EL (cell line): ENCODE measurements around the gene NUMBL.
"Not testable (repeated sequence)": the region's sequence is repeated elsewhere in the genome, so short reads cannot be mapped to it uniquely, and the experiment has no call there.

Experiments used
- DNase-seq: peaks from one replicate; pipeline ENCODE4 v3.0.0-alpha.2; 2016

The NUMBL gene

DNA sequence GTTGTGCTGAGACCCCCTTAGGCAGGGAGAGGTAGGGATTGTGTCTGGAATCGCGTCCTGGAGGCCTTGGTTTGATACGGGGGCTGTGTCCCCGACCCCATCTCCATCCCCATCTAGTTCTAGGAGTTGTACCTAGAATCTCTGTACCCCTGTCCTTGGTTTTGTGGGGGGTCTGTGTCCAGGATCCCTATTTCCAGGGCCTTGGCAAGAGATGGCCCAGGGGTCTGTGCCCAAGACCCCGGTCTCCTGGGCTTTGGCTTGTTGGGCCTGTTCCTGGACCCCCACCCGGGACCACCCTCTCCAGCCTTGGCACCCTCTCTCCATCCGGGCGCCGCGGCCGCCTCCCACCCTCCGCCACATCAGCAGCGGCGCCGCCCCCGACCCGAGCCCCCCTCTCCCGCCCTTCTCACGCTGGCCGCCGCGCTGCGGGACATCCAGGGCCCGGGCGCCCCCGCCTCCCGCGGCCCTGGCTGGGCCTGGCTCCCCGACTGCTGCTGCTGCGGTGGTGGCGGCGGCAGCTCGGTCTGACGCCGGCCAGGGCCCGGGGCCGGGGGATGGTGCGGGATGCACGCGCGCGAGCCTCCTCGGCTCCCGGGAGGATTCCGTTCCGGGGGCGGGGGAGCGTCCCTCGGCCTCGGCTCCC lies at the start of gene NUMBL:
Gene NUMBL, minus strand, starts transcription at position 602 of the 643 bp plus-strand sequence. Its CDS starts 168 bp downstream, at position 434.
- DNase-seq, result no peak

DNA sequence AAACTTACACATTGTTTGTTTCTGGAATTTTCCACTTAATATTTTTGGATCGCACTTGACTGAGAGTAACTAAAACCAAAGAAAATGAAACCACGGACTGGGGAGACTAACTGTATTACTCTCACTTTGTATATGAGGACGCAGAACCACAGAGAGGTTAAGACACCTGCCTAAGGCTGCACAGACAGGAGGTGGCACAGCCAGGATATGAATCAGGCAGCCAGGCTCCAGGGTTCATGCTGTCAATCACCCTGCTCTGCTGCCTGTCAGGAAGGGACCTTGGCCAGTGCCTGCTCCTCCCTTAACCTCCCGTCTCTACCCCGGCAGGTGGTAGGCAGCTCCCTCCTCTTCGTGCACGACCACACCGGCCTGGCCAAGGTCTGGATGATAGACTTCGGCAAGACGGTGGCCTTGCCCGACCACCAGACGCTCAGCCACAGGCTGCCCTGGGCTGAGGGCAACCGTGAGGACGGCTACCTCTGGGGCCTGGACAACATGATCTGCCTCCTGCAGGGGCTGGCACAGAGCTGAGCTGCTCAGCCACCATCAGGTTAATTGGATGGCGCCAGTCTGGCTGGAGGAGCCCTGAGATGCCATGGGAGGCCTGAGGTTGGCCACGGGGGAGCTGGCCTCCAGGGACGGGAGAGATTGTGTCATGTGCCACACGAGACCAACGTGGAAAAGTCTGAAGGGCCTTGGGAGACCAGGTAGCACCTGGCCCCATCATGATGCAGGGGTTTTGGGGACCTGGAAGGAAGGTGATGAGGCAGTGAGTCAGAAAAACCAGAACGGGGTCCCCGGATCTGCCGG lies 48.8 kb upstream of the NUMBL start:
- no peak for DNase-seq

DNA sequence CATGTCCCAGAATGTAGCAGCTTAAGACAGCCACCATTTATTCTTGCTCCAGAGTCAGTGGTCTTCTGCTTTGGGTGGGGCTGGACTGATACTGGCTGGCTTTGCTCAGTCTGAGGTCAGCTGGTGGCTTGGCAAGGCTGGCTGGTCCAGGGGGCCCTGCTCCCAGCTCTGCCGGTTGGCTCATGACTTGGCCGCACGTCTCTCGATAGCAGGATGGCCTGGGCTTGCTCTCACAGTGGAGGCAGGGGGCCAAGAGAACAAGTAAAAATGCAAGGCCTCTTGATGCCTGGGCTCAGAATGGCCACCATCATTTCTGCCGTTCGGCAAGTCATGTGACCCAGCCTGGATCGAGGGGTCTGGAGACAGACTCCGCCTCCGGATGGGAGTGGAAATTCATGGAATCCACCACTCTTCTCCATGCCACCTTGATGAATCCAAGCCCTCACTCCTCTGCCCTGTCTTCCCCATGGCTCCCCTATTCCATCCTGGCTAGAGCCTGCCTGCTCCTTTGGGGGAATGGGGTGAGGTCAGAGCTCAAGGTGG lies 46.7 kb upstream of the NUMBL start:
- DNase-seq, result no peak

DNA sequence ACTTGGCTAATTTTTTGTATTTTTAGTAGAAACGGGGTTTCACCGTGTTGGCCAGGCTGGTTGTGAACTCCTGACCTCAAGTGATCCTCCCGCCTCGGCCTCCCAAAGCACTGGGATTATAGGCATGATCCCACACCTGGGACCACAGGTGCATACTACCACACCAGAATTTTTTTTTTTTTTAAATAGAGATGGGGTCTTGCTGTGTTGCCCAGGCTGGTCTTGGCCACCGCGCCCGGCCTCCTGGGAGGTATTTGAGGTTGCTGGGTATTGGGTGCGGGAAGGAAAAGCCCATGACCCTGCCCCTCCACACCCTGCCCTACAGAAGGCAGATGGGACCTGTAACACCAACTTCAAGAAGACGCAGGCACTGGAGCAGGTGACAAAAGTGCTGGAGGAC lies 46.2 kb upstream of the NUMBL start:
- DNase-seq, result no peak

DNA sequence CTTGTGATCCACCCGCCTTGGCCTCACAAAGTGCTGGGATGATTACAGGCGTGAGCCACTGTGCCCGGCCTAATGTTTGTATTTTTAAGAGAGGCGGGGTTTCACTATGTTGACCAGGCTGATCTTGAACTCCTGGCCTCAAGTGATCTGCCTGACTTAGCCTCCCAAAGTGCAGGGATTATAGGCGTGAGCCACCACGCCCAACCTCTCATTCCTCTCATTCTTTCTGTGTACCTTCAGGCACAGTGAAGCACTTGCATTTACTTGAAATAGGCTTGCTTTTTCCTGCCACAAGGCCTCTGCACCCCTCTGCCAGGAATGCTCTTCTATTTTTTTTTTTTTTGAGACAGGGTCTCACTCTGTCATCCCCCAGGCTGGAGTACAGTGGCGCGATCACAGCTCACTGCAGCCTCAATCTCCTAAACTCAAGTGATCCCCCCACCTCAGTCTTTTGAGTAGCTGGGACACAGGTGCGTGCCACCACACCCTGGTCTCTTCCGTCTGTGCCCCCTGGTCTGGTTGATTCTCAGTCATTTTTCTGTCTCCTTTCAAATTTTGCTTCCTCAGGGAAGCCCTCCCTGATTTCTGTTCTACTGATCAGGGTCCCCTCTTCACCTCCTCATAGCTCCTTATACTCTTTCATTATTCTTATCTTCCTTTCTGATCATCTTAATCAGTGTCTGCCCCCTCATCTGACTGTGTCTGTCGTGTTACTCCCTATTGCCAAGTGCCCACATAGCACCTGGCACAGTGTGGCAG lies 44.7 kb upstream of the NUMBL start:
- DNase-seq, result no peak

DNA sequence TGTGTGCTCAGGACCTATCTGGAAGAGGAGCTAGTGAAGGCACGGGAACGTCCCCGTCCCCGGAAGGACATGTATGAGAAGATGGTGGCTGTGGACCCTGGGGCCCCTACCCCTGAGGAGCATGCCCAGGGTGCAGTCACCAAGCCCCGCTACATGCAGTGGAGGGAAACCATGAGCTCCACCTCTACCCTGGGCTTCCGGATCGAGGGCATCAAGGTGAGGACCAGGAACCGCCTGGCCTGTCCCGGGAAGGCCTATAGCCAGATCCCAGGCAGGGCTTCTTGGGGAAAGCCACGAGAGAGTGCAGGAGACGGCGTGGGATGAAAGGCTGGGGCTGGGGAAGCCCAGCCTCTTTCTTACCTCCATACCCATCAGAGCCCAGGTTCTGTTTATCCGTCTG lies 42.7 kb upstream of the NUMBL start:
- DNase-seq, result no peak

DNA sequence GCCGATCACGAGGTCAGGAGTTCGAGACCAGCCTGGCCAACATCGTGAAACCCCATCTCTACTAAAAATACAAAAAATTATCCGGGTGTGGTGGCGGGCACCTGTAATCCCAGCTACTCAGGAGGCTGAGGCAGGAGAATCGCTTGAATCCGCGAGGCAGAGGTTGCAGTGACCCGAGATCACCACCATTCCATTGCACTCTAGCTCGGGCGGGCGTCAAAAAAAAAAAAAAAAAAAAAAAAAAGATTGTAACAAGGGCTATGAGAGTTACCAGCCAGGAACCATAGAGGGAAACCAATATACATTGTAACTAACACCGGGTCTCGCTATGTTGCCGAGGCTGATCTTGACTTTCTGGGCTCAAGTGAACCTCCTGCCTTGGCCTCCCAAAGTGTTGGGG lies 41.9 kb upstream of the NUMBL start:
- DNase-seq, result not testable (repeated sequence)

DNA sequence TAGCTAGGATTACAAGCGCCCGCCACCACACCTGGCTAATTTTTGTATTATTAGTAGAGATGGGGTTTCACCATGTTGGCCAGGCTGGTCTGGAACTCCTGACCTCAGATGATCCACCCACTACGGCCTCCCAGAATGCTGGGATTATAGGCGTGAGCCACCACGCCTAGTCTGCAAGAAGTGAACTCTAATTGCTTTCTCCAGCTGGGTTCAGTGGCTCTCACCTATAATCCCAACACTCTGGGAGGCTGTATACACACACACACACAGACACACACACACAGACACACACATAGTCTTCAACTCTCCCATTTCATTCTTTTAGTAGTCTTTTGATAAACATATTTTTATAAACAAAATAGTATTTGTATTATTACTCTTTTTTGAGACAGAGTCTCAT lies 39.6 kb upstream of the NUMBL start:
- not testable (repeated sequence) for DNase-seq

DNA sequence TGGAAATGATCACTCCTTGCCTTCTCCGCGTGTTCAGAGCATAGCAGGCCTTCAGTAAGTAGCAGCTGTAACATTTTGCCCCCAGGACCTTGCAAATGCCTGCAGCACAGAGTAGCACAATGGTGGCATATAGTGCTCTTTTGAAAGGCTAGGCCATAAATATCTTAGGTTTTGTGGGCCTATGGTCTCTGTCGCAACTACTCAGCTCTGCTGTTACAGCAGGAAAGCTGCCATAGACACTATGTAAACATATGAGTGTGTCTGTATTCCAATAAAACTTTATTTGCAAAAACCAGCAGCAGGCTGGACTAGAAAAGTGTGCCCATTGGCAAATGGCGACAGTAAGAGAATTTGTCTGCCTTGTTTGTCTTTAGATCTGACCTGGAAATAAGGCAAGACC lies 35.8 kb upstream of the NUMBL start:
- DNase-seq, result no peak

DNA sequence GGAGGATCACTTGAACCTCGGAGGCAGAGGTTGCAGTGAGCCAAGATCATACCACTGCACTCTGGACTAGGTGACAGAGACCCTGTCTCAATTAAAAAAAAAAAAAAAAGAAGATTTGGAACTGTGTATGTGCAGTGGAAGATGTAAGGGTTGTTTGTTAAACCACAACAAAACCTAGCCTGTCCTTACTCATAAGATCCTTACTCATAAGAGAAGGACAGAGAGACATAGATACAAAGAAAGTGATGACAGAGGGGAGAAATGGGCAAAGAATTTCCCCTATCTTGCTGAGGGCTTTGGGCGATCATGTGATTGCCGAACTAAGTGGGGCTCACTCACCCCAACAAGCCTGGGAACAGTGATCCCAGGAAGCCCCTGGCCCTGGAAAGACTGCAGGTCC lies 34.4 kb upstream of the NUMBL start:
- DNase-seq, result no peak

DNA sequence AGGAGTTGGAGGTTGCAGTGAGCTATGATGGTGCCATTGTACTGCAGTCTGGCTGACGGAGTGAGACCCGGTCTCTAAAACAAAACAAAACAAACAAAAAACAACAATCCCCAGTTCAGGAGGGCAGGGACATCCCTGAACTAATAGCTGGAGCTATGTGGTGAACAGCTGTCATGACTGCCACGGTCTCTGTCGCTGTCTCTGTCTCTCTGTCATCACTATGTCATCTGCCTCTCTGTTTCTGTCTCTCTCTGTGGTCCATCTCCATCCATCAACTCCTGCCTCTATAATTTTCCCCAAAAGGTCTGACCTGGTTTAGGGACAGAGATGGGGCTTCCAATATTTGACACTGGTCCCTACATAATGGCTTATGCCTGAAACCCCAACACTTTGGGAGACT lies 33.9 kb upstream of the NUMBL start:
- no peak for DNase-seq

DNA sequence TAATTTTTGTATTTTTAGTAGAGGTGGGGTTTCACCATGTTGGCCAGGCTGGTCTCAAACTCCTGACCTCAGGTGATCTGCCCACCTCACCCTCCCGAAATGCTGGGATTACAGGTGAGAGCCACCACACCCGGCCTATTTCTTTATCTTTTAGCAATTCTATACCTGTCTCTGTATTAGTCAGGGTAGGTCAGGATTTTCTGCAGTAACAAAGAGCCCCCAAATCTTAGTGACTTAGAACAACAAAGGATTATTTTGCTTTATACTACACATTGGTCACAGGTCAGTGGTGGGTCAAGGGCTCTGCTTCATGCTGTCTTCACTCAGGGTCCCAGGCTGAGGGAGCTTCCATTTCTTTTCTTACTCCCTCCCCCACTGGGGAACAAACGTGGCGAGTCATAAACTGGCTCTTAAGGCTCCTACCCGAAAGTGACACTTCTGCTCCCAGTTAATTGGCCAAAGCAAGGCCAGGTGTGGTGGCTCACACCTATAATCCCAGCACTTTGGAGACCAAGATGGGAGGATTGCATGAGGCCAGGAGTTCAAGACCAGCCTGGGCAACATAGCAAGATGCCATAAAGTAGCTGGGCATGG lies 33.3 kb upstream of the NUMBL start:
- no peak for DNase-seq

DNA sequence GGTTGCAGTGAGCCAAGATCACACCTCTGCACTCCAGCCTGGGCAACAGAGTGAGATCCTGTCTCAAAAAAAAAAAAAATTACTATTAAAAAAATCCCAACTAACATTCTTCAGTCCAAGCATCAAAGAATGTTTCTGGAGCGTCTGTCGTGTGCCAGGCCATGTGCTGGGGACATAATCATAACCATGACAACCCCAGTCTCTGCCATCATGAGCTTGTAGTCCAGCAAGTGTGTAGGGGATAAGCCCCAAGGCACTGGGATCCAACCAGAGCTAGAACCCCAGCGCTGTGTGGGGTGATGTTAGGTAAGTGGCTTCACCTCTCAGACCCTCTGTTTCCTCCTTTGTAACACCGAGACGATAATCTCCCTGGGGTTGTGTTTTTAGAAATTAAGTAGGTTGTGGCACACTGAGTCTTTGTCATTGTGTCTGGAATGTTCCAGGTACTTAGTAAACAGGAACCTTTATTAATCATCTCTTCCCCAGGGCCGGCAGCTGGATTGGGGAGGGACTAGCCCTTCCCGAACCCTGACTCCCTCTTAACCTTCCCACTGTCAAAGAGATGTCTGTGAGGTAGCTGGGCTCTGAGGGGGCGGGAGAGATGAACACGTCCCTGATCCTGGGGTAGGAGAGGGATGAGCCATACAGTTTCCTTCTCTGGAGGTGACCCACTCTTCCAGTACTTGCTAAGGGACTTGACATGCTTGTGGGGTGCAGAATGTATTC lies 31.6 kb upstream of the NUMBL start:
- DNase-seq, result no peak

DNA sequence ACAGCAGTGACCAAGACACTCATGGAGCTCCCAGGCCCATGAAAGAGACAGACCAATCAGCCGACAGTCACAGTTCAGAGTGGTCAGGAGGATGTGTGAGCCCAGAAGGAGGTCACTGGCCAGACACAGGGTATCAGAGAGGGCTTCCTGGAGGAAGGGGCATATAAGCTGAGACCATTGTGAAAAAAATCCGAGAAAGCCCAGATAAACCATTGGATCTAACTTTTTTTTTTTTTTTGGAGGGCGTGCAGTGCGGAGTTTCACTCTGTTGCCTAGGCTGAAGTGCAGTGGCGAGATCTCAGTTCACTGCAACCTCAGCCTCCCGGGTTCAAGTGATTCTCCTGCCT lies 30.7 kb upstream of the NUMBL start:
- DNase-seq, result no peak

DNA sequence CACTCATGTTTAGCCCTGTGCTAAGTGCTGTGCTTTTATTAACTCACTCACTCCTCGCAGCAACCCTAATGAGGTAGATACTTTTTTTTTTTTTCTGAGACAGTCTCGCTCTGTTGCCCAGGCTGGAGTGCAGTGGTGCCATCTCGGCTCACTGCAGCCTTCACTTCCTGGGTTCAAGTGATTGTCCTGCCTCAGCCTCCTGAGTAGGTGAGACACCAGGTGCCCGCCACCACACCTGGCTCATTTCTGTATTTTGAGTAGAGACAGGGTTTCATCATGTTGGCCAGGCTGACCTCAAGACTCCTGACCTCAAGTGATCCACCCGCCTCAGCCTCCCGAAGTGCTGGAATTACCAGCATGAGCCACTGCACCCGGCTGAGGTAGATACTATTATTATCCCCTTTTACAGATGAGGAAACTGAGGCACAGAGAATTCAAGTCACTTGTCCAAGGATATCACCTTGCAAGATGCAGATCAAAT lies 29.0 kb upstream of the NUMBL start:
- no peak for DNase-seq

DNA sequence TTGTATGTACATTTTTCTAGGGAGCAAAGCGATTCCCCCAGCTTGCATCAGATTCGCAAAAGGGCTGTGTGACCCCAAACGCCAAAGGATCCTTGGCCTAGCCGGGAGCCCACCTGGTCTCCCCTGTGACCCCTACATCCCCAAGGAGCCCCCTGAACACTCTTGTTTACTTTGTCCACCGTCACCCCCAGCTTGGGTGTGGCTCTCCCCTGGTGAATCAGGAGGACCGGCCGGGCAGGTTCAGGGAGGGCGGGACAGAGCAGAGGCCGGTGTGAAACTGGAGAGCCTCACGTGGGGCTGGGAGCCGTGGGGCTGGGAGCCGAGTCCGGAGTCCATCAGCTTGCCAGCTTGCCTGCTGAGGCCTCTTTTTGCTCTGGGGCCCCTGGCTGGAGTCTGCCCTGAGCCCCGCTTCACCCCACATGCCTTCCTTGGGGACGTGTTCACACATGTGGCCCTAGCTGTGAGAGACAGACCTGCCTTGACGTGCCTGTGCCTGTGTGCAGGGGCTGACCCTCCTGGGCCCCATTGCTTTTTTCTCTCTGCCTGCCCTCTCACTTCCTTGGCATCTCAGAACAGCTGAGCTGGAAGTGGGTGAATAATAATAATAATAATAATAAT lies 28.4 kb upstream of the NUMBL start:
- peak; percentile 58 for DNase-seq

DNA sequence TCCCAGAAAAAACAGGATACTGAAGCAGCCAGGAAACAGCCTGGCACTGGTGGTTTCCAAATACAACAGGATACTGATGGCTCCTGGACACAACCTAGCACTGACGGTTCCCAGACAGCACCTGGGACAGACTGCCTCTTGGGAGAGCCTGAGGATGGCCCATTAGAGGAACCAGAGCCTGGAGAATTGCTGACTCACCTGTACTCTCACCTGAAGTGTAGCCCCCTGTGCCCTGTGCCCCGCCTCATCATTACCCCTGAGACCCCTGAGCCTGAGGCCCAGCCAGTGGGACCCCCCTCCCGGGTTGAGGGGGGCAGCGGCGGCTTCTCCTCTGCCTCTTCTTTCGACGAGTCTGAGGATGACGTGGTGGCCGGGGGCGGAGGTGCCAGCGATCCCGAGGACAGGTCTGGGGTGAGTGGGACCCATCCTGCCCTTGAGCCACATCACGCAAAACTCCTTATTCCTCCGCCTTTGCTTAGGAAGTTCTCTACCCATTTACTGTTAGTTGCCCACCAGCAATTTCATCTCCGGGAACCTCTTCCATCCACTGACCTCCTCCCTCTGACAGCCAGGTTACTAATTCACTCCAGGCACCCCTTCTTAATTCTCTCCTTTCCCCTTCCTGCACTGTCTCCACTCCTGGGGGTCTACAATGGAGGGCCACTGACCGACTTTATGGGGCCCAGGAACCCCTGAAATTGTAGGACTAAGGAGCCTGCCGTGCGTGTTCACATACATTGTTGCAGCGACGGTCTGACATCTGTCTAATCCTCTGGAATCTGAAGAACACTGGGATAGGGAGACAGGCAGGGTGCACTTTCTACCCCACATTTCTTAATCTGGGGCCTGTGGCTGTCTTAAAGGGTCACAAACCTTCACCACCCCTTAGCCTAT lies 27.7 kb upstream of the NUMBL start:
- DNase-seq, result peak; percentile 43

DNA sequence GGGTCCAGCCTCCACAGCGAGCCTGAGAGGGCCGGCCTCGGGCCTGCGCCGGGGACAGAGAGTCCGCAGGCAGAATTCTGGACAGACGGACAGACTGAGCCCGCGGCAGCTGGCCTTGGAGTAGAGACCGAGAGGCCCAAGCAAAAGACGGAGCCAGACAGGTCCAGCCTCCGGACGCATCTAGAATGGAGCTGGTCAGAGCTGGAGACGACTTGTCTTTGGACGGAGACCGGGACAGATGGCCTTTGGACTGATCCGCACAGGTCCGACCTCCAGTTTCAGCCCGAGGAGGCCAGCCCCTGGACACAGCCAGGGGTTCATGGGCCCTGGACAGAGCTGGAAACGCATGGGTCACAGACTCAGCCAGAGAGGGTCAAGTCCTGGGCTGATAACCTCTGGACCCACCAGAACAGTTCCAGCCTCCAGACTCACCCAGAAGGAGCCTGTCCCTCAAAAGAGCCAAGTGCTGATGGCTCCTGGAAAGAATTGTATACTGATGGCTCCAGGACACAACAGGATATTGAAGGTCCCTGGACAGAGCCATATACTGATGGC lies 27.0 kb upstream of the NUMBL start:
- peak; percentile 23 for DNase-seq

DNA sequence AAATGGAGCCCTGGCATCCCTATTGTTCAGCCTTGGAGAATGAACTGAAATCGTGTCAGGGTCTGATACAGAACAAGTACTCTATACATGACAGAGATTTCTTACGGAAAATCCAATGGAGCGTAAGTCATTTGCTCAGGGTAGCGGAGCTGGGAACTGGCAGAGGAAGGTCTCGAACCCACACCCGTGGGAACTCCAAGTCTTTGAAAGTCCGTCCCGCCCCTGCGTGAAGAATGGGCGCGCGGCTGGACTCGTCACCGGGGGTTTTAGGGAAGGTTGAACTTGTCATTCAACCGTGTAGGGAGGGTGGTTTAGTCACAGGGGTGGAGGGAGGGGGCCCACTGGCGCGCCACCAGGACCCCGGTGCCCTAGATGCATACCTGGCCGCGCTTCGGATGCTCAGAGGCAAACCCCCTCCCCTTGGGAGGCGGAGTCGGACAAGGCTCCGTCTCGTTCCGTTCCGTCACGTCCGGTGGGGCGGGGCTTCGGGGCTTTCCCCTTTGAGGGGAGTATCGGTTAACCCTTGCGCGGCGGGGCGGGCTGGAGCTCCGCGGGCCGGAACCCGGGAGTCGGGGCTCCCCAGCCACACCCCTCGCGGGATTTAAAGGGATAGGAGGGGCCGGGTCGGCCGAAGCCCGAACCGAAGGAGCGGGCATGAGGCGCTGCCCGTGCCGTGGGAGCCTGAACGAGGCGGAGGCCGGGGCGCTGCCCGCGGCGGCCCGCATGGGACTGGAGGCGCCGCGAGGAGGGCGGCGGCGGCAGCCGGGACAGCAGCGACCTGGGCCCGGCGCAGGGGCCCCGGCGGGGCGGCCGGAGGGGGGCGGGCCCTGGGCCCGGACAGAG lies 26.3 kb upstream of the NUMBL start, which contains the start of the genes COQ8B and ITPKC:
Gene COQ8B, minus strand, starts transcription at position 405 of the 843 bp plus-strand sequence. CDS start 2,254 bp downstream, outside the sequence.
Gene ITPKC, plus strand, starts transcription at position 631 of the 843 bp plus-strand sequence. Its CDS starts 24 bp downstream, at position 655.
- DNase-seq, result peak; percentile 98
